HEK293 (cell line): Measurements from ENCODE around the gene ARMC2.

Source experiments
- MZF1 ChIP-seq: fragments of 450-650 bp; formaldehyde crosslinking; IDR thresholded peaks from 2 replicates; pipeline ENCODE4 v1.5.1; 2017; ENCODE audit warnings: missing biosample characterization, missing genetic modification characterization, borderline replicate concordance
- ZBTB7A ChIP-seq: fragments of 450-650 bp; formaldehyde crosslinking; IDR thresholded peaks from 2 replicates; pipeline ENCODE4 v1.5.1; 2016; ENCODE audit warnings: low read depth, missing biosample characterization, missing genetic modification characterization
- TF ChIP-seq, protein P1 (sequence below): sonication (generic); formaldehyde crosslinking; IDR thresholded peaks from 2 replicates; pipeline ENCODE4 v1.8.1; 2022; ENCODE audit warnings: mild to moderate bottlenecking, moderate library complexity, missing genetic modification reagents

DNA sequence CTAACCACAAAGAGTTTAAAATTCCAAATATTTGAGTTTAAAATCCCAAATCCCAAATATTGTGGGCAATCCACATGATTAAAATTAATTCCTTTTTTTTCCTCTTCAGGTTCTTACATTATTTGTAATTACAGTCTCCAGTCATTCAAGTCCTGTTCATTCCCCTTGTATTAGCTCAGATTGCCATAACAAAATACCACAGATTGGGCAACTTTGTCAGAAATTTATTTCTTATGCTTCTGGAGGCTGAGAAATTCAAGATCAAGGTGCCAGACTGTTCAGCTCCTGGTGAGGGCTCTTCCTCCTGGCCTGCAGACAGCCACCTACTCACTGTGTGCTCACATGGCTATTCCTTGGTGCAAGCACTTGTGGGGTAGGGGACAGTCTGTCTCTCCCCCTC, 105.5 kb downstream of the ARMC2 start:
- TF ChIP-seq, protein P1, sequence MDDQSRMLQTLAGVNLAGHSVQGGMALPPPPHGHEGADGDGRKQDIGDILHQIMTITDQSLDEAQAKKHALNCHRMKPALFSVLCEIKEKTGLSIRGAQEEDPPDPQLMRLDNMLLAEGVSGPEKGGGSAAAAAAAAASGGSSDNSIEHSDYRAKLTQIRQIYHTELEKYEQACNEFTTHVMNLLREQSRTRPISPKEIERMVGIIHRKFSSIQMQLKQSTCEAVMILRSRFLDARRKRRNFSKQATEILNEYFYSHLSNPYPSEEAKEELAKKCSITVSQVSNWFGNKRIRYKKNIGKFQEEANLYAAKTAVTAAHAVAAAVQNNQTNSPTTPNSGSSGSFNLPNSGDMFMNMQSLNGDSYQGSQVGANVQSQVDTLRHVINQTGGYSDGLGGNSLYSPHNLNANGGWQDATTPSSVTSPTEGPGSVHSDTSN (CRISPR knock-in tag), result no peak
- TF ChIP-seq ZBTB7A (tag by site-specific recombination) (no peak), MZF1 (tag by site-specific recombination) (no peak)
